D341Med (cell line): Measurements from ENCODE around the gene RREB1.

Source experiments
- DNase-seq: peaks from one replicate; pipeline ENCODE4 v3.0.0; 2012; ENCODE audit warnings: low spot score

Gene RREB1

DNA sequence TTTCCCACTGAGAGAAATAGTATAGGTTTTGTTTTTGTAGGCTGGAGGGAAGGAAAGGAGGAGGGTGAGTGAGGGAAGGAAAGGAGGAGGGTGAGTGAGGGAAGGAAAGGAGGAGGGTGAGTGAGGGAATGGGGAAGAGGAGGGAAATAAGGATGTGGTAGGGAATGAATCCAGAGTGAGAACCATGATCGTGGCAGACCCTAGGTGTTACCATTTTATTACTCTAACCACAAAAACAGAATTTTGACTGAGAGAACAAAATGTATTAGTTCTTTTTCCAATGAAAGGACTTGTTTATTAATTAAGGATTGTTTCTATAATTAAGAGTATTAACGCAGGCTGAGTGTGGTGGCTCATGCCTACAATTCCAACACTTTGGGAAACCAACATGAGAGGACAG, 188.8 kb downstream of the RREB1 start:
- no peak for DNase-seq

DNA sequence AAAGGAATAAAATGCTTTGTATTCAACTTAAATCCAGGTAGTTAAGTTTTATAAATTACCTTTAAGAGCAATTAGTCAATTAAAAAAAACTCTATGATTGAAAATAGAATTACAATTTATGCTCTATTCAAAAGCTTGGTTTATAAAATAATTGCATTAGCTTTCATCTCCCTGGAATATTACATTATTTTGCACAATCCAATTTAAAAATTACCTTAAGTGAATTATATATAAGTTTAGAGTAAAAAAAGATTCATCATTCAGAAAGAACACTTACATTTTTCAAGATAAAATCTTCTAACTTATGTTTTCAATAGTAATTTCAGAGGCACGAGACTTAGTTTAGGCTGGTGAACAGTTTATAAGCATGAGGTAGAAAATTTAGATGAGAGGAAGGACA, 190.4 kb downstream of the RREB1 start:
- DNase-seq, result no peak

DNA sequence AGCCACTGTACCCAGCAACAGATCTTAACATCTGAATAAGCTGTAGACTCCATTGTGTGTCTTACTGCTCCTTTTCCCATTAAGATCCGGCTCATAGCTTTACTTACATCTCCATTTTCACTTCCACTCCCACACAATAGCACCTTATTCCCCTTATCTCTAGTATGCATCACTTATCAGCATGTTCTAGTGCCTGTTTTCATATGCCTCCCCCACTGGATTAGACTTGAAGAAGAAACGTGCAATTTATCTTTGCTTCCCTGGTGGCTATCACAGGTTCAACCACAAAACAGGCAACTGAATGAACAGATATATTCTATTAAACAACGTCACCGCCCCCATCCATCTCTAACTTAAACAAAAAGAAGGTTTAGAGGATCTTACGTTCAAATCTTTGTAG, 193.2 kb downstream of the RREB1 start:
- DNase-seq, result no peak
